Inferior parietal cortex (tissue), 1 donor: ENCODE measurements around the gene RNF214.
"Not testable (repeated sequence)": the region's sequence is repeated elsewhere in the genome, so short reads cannot be mapped to it uniquely, and the experiment has no call there.

Experiments
- DNase-seq: peaks from one replicate; pipeline ENCODE4 v3.0.0-alpha.2; 2016; ENCODE audit errors: extremely low spot score

The RNF214 gene

GRCh38 chr11:117232092-117232878, at the start of gene RNF214:
TSS of gene RNF214 (plus strand) at chr11:117232671. CDS start at chr11:117234273, 1,602 bp downstream.
- DNase-seq = peak; percentile 80

- not testable (repeated sequence) for DNase-seq
These were observed 49.3 kb upstream of the RNF214 start for GRCh38 chr11:117183178-117183577.

GRCh38 chr11:117183724-117184349, 48.6 kb upstream of the RNF214 start:
- DNase-seq = no peak

GRCh38 chr11:117185736-117186430, 46.6 kb upstream of the RNF214 start:
- DNase-seq = no peak

GRCh38 chr11:117186431-117186761, 46.1 kb upstream of the RNF214 start:
- DNase-seq = no peak

- no peak for DNase-seq
These were observed 45.5 kb upstream of the RNF214 start for GRCh38 chr11:117187007-117187406.

- DNase-seq = no peak
These were observed 45.1 kb upstream of the RNF214 start for GRCh38 chr11:117187428-117187798.

GRCh38 chr11:117187799-117188481, 44.5 kb upstream of the RNF214 start:
- DNase-seq = no peak

GRCh38 chr11:117188620-117189081, 43.8 kb upstream of the RNF214 start:
- no peak for DNase-seq

GRCh38 chr11:117189191-117189940, 43.1 kb upstream of the RNF214 start:
- no peak for DNase-seq

GRCh38 chr11:117189941-117190544, 42.4 kb upstream of the RNF214 start:
- DNase-seq = no peak

GRCh38 chr11:117191680-117192400, 40.6 kb upstream of the RNF214 start:
- no peak for DNase-seq

GRCh38 chr11:117192401-117192875, 40.0 kb upstream of the RNF214 start:
- DNase-seq = no peak

GRCh38 chr11:117193130-117194020, 39.1 kb upstream of the RNF214 start:
- no peak for DNase-seq

- no peak for DNase-seq
These were observed 38.2 kb upstream of the RNF214 start for GRCh38 chr11:117194267-117194666.

GRCh38 chr11:117195258-117195657, 37.2 kb upstream of the RNF214 start:
- DNase-seq = no peak

GRCh38 chr11:117195761-117196160, 36.7 kb upstream of the RNF214 start:
- no peak for DNase-seq

- no peak for DNase-seq
These were observed 35.5 kb upstream of the RNF214 start for GRCh38 chr11:117197006-117197405.
